Measurements from ENCODE around the gene GRIN3A.
"Not testable (repeated sequence)": the region's sequence is repeated elsewhere in the genome, so short reads cannot be mapped to it uniquely, and the experiment has no call there.

Gene GRIN3A

DNA sequence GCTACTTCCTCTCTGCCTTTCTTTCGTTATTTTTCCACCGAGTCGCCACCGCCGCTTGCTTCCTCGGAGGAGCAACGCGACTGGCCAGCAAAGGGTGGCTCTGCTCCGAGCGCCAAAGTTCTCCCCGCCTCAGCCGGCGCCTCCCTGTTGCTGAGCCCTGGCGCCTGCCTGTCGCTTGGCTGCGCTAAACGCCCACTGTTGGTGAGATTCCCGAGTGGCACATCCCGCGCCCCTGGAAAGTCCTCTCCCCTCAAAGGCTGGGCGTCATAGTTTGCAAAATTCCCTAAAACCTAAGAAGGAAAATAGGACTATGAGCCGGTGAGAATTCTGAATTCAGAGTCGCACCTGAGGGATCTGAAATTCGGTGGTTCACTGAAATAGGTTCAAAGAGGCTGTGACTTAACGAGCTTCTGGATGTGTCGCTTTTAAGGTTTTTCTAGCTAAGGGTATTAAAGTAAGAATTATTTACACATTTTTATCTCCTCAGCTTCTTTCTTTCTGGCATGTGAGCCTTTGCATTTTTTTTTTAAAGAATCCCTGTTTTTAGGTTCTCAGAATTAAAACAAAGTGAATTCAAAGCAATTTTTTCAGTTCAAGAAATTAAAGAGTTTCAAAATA is at the start of gene GRIN3A:
GRIN3A (minus strand) TSS at position 82 of the 618 bp plus-strand sequence. CDS start 668 bp downstream, outside the sequence.
- DNase-seq: peak; percentile 49 to 75

DNA sequence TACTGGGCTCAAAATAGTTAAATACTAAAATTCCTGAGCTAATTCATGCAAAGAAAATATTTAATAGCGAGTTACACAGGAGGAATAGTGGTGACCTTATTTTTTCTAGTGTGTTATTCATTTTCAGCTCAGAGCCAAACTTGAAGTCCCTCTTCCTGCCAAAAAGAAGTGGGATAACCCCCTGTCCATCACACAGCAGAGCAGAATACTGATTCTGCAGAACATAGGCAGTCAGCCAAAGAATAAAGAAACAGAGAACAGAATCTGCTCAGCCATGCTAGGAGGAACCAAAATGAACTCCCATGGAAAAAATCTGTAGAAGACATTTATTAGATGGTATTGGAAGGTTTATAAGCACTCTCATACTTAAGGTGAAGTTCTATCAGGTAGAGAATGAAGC is 49.4 kb upstream of the GRIN3A start:
- no peak for DNase-seq

DNA sequence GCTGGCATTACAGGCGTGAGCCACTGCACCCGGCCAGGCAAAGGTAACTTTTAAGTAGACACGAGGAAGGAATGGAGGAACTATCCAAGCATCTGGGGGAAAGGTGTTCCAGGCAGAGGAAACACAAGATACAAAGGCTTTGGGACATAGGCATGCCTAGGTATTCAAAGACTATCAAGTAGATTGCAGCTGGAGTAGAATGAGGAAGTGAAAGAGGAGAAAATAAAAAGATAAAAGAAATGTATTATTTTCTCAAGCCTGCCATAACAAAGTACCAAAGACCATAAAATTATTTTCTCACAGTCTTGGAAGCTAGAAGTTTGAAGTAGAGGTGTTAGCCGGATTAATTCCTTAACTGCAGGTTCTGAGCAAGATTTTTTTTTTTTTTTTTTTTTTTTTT is 39.9 kb upstream of the GRIN3A start:
- no peak for DNase-seq

DNA sequence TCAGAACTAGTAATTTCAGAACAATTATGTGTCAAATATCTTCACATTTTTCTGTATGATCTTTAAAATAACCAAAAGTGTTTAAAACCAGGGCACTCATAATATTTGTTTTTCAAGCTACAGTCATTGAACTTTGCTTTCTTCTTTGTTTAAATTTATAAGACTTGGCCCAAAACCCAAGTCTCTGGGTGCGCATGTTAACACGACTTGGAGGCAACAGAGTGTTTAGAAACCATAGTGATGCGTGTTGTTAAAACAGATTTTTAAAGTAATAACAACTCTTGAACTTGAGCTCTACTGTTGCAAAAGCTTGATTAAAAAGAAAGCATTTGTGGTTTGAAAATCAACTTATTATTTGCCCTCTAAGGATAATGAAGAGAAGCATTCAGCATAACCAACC is 26.0 kb upstream of the GRIN3A start:
- DNase-seq: no peak

DNA sequence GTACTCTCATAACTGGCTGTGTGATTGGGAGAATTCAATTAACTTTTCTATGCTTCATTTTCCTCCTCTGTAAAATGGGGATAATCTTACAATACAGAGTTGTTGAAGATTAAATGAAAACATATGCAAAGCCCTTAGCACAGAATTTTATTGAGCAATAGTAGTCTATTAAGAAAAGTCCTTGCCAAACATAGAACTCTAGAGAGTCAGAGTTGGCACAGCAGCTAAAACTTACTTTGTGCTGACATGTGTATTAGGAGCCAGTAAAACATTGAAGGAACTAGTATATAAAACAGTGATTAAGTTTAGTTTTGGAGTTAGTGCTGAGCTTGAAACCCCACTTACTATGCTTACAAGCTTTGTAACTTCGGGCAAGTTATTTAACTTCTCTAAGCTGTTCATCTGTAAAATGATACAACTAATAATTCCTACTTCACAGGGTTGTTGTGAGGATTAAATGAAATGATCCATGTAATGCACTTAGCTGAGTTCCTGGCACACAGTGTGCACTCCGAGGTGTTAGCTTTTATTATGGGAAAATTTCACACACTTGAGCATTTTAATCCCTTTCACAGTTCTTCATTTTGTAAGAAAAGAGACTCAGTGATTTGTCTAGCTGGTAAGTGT is 20.0 kb upstream of the GRIN3A start:
- no peak for DNase-seq

GRCh38 chr9:101753716-101754115 is 15.3 kb upstream of the GRIN3A start:
- DNase-seq: no peak

DNA sequence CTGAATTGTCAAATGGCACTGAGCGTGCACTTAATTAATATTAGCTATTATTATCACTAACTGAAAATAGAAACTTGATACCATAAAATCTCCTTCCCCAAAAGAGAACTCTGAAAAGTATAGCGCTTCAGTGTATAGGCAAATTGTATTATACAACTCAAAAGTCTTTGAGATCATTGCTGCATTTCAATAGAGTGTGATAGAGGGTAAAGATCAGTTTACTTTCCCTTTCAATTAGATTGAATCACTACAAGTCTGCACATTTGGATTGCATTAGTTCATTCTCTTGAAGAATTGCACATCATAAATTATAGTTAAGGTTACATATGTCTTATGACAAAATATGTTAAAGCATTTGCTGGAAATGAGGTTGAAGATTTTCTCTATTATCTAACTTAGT is 13.4 kb upstream of the GRIN3A start:
- DNase-seq: no peak

GRCh38 chr9:101739311-101739710 is 864 bp upstream of the GRIN3A start:
- DNase-seq: no peak

DNA sequence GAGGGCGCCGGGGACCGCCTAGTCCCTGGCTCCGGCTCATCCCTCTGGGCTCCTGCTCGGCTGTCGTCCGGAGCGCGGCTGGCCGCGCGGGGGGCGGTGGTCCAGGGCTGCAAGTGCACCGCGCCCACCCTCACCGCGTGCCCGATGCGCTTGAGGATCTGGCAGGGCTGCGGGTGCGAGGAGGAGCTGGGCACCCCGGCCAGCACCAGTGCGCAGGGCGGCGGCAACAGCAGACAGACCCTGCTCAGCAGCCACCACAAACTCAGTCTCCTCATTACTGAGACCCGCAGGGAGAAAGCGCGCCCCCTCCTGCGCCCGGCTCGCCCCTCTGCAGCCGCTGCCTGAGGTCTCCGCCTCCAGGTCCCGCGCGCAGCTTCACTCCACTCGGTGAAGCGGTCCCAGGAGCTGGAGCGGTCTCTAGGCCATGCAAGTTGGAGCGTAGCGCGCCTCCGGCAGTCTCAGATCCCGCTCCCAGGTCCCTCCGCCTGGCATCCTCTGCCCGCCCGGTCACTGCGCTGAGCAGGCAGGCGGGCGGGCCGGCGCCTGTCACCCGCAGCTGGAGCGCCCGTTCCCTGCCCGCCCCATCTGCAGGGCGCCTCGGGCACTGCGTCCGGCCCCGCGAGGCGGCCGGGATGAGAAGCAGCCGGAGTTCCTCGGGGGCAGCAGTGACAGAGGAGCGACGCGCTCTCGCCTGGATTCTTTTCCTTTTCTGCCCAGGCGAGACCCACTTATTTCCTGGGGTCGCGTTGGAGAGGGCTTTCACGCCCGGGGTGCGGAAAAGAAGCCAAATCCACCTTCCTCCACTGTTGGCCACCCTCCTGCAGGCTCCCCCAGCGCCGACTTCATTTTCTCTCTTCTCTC is 512 bp downstream of the GRIN3A start:
- DNase-seq: peak; percentile 31 to 69

DNA sequence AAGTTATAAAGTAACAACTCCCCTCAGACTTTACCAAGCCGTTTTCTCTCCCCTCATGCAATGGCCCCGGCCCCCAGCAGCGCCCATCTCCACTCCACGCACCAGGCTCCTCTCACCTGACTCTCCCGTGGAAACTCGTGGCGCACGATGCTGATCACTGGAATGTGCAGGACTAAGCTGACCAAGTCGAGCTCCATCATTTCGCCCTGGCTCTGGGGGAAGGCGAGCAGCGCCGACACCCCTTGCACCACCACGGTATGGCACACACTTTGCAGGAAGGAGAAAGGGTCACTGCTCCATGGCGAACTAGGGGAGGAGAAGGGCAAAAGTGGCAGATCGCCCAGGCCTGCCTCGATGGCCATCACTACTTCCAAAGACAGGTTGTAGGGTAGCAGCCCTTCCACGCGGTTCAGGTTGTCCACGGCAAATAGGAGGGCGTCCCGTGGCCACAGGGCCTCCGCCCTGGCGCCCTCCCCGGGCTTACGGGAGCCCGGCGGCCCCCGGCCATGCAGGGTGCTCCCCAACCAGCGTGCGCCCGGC is 1.2 kb downstream of the GRIN3A start:
- DNase-seq: no peak

DNA sequence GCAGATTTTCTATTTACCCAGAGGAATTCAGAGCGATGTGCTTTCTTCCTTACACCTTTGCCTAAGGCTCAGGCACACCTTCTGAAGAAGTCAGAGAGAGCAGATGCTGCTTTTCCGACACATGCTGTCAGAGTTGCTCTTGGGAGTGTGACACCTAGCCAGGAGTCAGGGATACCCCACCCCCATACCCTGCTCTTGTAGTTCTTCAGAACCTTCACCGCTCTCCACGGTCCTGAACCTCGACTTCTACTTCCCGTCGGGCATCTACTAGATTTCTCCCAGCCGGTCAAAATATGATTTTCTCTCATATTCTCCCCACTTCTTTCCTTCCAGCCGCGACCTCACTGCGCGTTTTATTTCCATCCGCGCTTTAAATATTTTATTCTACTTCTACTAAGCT is 1.7 kb downstream of the GRIN3A start:
- no peak for DNase-seq

- DNase-seq: no peak
These were observed 7.0 kb downstream of the GRIN3A start for GRCh38 chr9:101731429-101731828.

DNA sequence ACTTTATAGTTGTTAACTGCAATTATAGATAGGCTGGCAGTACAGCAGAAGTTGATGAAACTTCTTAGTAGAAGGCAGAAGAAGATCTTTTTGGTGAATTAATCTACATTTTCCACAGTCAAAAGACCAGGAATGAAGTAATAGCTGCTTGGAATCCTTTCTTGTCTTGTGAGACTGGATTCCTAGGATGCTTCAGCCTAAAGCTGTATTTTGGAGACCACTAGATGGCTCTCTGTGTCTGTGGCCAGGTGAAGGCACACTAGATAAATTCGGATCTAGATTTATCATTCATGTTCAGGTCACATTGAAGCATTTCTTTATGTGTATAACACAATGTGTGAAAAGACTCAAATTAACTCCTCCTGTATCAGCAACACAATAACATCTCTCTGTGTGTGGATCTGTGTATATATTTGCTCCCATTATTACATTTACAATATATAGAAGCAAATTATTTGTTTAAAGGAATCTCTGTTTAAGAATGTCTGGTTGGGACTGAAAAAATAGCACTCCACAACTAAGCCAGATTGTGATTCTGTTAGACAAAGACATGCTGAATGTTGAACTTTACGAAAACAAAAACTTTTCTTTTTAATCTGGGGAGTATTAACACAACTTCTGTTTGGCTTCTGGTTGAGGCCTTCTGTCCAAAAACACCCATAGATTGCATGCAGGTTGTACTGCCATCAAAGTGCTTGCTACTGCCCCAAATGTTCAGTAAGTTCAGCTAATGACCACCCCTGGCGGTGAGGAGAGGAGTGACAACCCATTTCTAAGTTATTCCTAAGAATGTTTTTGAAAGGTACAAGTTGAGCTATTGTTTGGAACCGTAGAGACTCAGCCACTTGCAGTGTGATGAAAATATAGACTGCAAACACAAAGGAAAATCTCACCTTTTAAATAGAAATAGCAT is 10.6 kb downstream of the GRIN3A start:
- DNase-seq: peak; percentile 46 to 47

- not testable (repeated sequence) for DNase-seq
These were observed 14.2 kb downstream of the GRIN3A start for GRCh38 chr9:101724271-101724670.

- no peak for DNase-seq
These were observed 20.3 kb downstream of the GRIN3A start for GRCh38 chr9:101718192-101718591.

GRCh38 chr9:101716629-101717028 is 21.8 kb downstream of the GRIN3A start:
- peak in 1 of 2 experiments; percentile 9 for DNase-seq

GRCh38 chr9:101711330-101711941 is 27.0 kb downstream of the GRIN3A start:
- DNase-seq: no peak

- no peak for DNase-seq
These were observed 29.6 kb downstream of the GRIN3A start for GRCh38 chr9:101708855-101709254.

DNA sequence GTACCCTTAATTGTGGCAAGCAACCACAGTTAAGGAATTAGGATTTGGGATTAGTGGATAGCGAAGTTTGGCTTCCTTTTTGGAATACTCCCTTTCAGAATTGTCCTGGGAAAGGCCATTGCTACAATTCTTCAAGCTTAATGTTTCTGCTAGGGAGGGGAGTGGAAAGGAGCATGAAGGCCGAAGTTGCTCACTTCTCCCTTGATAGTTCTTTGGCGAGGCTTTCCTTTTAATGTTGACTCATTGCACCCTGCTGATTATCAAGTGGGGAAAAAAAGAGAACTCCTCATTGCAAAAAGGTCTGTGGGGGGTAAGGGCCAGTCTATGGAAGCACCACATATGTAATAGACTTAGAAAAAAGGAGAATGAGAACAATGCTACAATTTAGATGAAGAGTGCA is 30.7 kb downstream of the GRIN3A start:
- DNase-seq: no peak

DNA sequence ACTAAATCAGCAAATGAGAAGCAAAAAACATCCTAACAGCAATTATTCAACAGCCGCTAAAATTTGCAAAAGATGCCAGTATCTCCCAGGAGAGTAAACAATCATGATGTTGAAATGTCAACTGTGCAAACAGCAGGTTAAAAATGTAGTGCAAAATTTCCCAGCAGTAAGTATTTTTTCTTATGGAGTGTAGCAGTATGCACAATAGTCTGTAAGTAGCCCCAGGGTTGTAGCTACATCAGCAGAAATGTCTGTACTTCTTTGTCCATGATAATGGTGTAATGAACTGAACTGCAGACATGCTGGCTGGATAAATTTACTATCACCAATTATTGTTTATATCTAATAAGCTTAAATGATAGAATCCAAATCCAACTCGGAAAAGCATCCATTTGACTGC is 31.4 kb downstream of the GRIN3A start:
- peak in 1 of 2 experiments; percentile 24 for DNase-seq

DNA sequence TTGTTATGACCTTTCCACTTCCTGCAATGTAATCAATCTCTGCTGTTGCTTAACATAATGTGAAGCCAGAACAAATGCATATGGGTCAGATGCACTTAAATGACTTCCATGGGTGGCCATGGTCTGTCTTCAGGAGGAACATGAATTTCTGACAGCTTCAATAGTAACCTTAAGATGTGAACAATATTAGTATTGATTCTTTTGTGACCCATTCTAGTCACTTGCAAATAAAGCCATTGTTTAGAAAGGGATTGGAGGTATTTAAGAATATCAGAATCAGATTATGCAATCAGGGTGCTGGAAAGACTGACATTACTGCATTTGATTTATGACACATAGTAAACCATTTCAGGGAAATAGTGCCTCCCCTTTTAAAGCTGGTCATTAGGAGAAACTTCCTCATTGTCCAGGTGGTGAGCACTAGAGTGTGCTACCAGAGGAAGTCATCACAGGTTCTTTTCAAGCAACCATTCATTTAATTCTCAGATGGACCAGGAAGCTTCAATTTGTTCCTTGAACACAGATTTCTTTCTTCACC is 32.1 kb downstream of the GRIN3A start:
- DNase-seq: peak in 1 of 2 experiments; percentile 44
